ENCODE data around the gene DNLZ. TPM values are rescaled to one million over a fixed set of nuclear protein-coding genes. Genes with fewer than 3 reads are reported as not detected.

The DNLZ gene
- total RNA-seq, 1 donor from 2014 or later, result 27.1 TPM

DNA sequence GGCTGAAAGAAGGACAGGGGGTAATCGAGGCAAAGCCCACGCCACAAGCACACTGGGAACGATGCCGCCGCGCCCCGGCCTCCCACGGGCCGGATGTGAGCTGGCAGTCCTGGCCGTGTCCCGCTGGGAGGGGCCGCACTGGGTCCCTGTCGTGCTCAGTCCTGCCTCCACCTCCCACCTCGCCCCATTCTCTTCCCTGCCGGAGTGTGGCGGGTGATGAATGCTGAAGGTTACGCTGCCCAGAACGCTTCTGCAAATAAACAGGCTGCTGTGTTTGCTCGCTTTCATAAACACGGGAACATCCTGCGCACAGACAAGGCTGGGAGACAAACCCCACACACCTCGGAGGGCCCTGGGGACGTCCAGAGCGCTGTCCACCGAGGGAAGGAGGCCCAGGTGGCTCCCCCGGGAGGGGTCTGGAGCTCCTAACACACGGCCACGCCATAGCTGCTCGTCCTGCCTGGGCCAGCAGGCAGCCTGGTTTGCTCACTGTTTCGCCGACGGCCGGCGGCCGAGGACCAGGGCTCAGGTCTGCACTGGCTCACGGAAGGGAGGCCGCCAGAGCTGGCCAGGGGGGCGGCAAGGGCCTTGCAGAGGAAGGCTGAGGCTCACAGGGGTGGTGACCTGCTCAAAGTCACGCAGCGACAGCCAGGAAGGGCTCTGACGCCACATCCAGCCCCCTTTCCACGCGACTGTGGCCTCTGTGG, 2.3 kb downstream of the DNLZ start:
- ChIA-PET CTCF (no interaction called here), POLR2A (interaction anchor here (0.6 kb wide), 1 partner anchor 48 kb away, joined by 3 read pairs; no protein-coding TSS in a partner anchor)
- DNase-seq (no peak), ATAC-seq (ENCODE audit: low read depth) (no peak)
- H3K27me3 Mint-ChIP-seq, result no peaks in the 10 kb centered on the region
- H3K36me3 Mint-ChIP-seq (ENCODE audit: low read depth), result peaks cover 20% of the 10 kb centered on the region
- intact Hi-C loops (cut with micrococcal nuclease), result loop anchor here (5.0 kb wide), 1 partner anchor 34 kb away; the partner anchor contains the start of gene GPSM1
- TF ChIP-seq, protein P1, sequence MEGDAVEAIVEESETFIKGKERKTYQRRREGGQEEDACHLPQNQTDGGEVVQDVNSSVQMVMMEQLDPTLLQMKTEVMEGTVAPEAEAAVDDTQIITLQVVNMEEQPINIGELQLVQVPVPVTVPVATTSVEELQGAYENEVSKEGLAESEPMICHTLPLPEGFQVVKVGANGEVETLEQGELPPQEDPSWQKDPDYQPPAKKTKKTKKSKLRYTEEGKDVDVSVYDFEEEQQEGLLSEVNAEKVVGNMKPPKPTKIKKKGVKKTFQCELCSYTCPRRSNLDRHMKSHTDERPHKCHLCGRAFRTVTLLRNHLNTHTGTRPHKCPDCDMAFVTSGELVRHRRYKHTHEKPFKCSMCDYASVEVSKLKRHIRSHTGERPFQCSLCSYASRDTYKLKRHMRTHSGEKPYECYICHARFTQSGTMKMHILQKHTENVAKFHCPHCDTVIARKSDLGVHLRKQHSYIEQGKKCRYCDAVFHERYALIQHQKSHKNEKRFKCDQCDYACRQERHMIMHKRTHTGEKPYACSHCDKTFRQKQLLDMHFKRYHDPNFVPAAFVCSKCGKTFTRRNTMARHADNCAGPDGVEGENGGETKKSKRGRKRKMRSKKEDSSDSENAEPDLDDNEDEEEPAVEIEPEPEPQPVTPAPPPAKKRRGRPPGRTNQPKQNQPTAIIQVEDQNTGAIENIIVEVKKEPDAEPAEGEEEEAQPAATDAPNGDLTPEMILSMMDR (IDR thresholded peaks at IDR 0.05), result no peak
- peaks cover 9% of the 10 kb centered on the region for H3K4me1 Mint-ChIP-seq
- no peaks in the 10 kb centered on the region for H3K9me3 Mint-ChIP-seq
- H3K27ac Mint-ChIP-seq, result no peak overlapping the region
- H3K4me3 Mint-ChIP-seq, result no peak overlapping the region

DNA sequence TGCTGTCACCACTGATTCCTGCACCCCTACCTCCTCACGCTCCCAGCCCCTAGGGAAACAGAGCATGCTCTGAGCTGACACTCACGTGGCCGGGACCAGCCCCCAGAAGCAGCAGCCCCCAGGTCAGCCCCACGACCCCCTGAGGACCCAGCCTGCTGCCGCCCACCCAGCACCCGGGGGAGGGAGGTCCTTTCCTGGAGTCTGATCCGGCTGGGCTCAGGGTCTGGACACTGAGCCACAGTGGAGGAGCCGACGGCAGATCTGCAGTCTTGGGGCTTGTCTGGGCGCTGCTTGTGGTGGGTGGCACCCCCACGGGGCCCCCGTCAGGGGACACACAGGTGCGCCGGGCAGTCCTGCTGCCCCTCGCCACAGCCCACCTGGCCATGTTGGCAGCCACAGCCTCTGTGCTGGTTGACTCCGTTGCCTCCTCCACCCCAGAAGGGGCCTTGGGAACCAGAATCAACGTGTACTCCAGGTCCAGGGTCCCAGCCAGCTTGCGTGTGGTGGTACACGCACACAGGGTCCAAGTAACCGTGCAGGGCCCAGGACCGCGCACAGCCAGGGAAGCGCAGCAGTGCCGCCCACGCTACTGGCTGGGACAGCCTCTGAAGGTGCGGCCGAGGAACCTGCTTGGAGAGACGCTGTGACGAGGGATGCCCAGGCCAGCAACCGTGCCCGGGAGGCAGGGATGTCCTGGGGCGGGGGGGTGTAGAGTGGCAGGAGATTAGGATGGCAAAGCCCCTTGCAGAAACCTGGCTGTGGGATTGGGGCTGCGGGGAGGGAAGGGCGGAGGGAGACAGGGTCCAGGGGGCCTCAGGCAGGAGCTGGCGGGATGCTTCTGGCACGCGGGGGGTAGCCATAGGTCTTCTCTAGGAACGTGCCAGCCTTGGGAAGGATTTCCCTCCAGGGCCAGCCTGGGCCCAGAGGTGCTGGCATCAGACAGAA, 3.5 kb downstream of the DNLZ start:
- ATAC-seq (ENCODE audit: low read depth), result no peak
- CTCF ChIA-PET, result interaction anchor here (0.8 kb wide), 1 partner anchor 1120 kb away, joined by 3 read pairs; no protein-coding TSS in a partner anchor
- peaks cover 6% of the 10 kb centered on the region for H3K4me1 Mint-ChIP-seq
- TF ChIP-seq, protein P1 (IDR thresholded peaks at IDR 0.05), result no peak
- H3K4me3 Mint-ChIP-seq, result no peak overlapping the region
- intact Hi-C loops (cut with micrococcal nuclease), result loop anchor here (5.0 kb wide), 1 partner anchor 33 kb away; the partner anchor contains the start of gene GPSM1
- no peaks in the 10 kb centered on the region for H3K27me3 Mint-ChIP-seq
- DNase-seq, result no peak
- H3K27ac Mint-ChIP-seq, result no peak overlapping the region
- POLR2A ChIA-PET, result no interaction called here
- no peaks in the 10 kb centered on the region for H3K9me3 Mint-ChIP-seq
- H3K36me3 Mint-ChIP-seq (ENCODE audit: low read depth), result peaks cover 20% of the 10 kb centered on the region

DNA sequence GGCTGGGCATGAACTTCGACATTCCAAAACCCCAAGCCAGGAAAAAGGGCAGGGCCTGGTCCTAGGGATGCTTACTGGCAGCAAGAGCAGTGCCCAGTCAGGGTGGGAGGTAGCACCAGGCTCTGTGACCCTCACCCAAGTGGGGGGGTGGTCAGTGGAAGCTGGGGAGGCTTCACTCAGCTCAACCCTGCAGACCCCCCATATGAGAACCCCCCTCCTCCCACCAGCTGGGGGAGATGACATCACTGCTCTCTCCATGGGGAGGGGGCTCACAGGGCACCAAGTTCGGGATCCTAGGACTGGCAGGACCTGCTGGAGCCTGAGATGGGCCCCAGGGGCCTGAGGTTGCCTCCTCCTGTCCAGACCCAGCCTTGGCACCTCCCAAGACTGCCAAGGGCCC, 4.7 kb downstream of the DNLZ start:
- Mint-ChIP-seq H3K27me3 (no peaks in the 10 kb centered on the region), H3K4me3 (no peak overlapping the region), H3K36me3 (ENCODE audit: low read depth) (peaks cover 20% of the 10 kb centered on the region), H3K9me3 (no peaks in the 10 kb centered on the region), H3K27ac (no peak overlapping the region), H3K4me1 (peaks cover 6% of the 10 kb centered on the region)
- intact Hi-C loops (cut with micrococcal nuclease), result no loop called here
- TF ChIP-seq, protein P1 (IDR thresholded peaks at IDR 0.05), result no peak
- CTCF ChIA-PET, result no interaction called here
- DNase-seq (no peak), ATAC-seq (ENCODE audit: low read depth) (no peak)
- POLR2A ChIA-PET, result no interaction called here

DNA sequence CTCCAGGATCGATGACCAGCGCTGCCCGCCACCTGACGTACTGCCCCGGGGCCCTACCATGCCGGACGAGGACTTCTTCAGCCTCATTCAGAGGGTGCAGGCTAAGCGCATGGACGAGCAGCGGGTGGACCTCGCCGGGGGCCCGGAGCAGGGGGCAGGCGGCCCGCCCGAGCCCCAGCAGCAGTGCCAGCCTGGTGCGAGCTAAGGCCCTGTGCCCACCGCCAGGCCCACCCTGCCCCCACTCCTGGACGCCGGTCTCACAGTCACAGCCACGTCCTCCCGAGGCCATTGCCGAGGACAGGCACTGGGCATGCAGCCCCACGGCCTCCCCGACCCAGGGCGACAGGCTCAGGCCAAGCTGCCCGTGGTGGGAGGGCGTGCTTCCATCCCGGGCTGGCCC, 5.5 kb downstream of the DNLZ start:
- Mint-ChIP-seq H3K27me3 (no peaks in the 10 kb centered on the region), H3K27ac (no peak overlapping the region), H3K4me1 (peaks cover 6% of the 10 kb centered on the region), H3K36me3 (ENCODE audit: low read depth) (peaks cover 18% of the 10 kb centered on the region), H3K4me3 (no peak overlapping the region), H3K9me3 (no peaks in the 10 kb centered on the region)
- POLR2A ChIA-PET, result no interaction called here
- ATAC-seq (ENCODE audit: low read depth), result no peak
- TF ChIP-seq, protein P1 (IDR thresholded peaks at IDR 0.05), result no peak
- DNase-seq, result no peak
- intact Hi-C loops (cut with micrococcal nuclease), result no loop called here
- CTCF ChIA-PET, result no interaction called here

DNA sequence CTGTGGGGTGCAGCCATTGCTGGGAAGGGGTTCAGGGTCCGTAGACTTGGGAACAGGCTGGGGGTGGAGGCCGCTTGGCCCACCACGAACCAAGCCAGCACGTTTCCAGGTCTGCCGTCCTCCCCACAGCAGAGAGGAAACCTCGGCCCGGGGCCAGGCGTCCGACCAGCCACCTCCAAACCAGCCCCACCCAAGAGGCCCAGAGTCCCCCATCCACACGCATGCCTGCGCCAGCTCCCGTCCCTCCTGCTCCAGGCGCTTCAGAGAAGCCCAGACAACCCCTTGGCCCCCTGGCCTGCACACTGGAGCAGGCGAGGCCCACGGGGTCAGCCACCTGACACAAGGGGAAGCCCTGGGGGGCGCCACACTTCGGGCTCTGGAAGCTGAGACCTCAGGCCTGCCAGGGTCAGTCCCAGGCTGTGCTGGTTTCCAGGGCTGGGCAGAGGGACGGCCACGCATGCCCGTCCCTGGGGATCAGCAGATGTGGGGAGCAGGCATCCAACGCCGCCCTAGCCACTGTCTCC, 6.3 kb downstream of the DNLZ start:
- H3K9me3 Mint-ChIP-seq, result no peaks in the 10 kb centered on the region
- no peak overlapping the region for H3K4me3 Mint-ChIP-seq
- TF ChIP-seq, protein P1 (IDR thresholded peaks at IDR 0.05), result no peak
- CTCF ChIA-PET, result no interaction called here
- no peaks in the 10 kb centered on the region for H3K27me3 Mint-ChIP-seq
- peaks cover 15% of the 10 kb centered on the region for H3K36me3 Mint-ChIP-seq (ENCODE audit: low read depth)
- POLR2A ChIA-PET, result no interaction called here
- no peak for DNase-seq
- H3K27ac Mint-ChIP-seq, result no peak overlapping the region
- H3K4me1 Mint-ChIP-seq, result no peaks in the 10 kb centered on the region
- intact Hi-C loops (cut with micrococcal nuclease), result no loop called here
- no peak for ATAC-seq (ENCODE audit: low read depth)

Data from activated B cell treated with CpG ODN at 0.5 μM for 24 hours (primary cell).